IMR-90 (cell line): ENCODE results near the gene NCS1. TPM values are rescaled to one million over a fixed set of nuclear protein-coding genes. Genes with fewer than 3 reads are reported as not detected.

Experiments
- ATAC-seq: fragments of 200-7000 bp; cut with Tn5 transposase; 2 replicates; pipeline ENCODE4 v1.9.1; 2020; ENCODE audit warnings: low read depth, mild to moderate bottlenecking, moderate library complexity
- BruUV-seq: library from RNA; stranded (reverse); fragments of 400-500 nt; replicated peaks from 2 replicates; lab custom pipeline; 2021; lab: Mats Ljungman, UMichigan
- CTCF ChIA-PET: fragments of 300-600 bp; formaldehyde crosslinking; extraction: SDS; loops from one replicate; lab custom pipeline; 2021; ENCODE audit warnings: antibody characterized with exemption; lab: Yijun Ruan, JAX
- POLR2A ChIA-PET: fragments of 300-600 bp; sonication (Branson Sonifier 250); formaldehyde crosslinking; loops from one replicate; lab custom pipeline; 2022; ENCODE audit warnings: antibody characterized with exemption; ENCODE audit not compliant: unreplicated experiment; lab: Charles Lee
- DNase-seq: peaks from one replicate; pipeline ENCODE4 v3.0.0; 2013
- H2AFZ ChIP-seq: replicated peaks from 2 replicates; pipeline ENCODE3; 2013; ENCODE audit warnings: low read length, mild to moderate bottlenecking; ENCODE audit not compliant: poor library complexity
- H2AK5ac ChIP-seq: 2 replicates; pipeline ENCODE4 v1.6.1; 2013; ENCODE audit warnings: low read depth, low read length, inconsistent platforms
- H2AK9ac ChIP-seq: replicated peaks from 2 replicates; pipeline ENCODE3; 2013; ENCODE audit warnings: mild to moderate bottlenecking, low read depth, low read length, moderate library complexity; ENCODE audit not compliant: poor library complexity
- H2BK120ac ChIP-seq: 2 replicates; pipeline ENCODE4 v1.6.1; 2013; ENCODE audit warnings: low read depth, low read length, inconsistent platforms
- H2BK15ac ChIP-seq: 3 replicates; pipeline ENCODE4 v1.6.1; 2013; ENCODE audit warnings: low read depth, low read length, inconsistent platforms
- H2BK20ac ChIP-seq: 2 replicates; pipeline ENCODE4 v1.6.1; 2013; ENCODE audit warnings: low read depth, mild to moderate bottlenecking, inconsistent platforms, low read length, moderate library complexity
- H2BK5ac ChIP-seq: 2 replicates; pipeline ENCODE4 v1.6.1; 2013; ENCODE audit warnings: mild to moderate bottlenecking, low read depth, low read length, inconsistent platforms; ENCODE audit not compliant: poor library complexity, severe bottlenecking
- H3K14ac ChIP-seq: replicated peaks from 2 replicates; pipeline ENCODE4 v1.6.1; 2013; ENCODE audit warnings: low read depth, low read length, inconsistent platforms
- H3K18ac ChIP-seq: 2 replicates; pipeline ENCODE4 v1.6.1; 2013; ENCODE audit warnings: low read depth, low read length, control low read depth
- H3K23ac ChIP-seq: 2 replicates; pipeline ENCODE4 v1.6.1; 2013; ENCODE audit warnings: low read depth, low read length, inconsistent platforms
- H3K27ac ChIP-seq: 2 replicates; pipeline ENCODE4 v1.5.1; 2013; ENCODE audit warnings: mild to moderate bottlenecking, control low read depth, low read length; ENCODE audit not compliant: insufficient read depth
- H3K27me3 ChIP-seq: 2 replicates; pipeline ENCODE4 v1.6.1; 2013; ENCODE audit warnings: low read length; ENCODE audit not compliant: control insufficient read depth, insufficient read depth
- H3K36me3 ChIP-seq: 2 replicates; pipeline ENCODE4 v1.6.1; 2013; ENCODE audit warnings: low read length, mixed read lengths; ENCODE audit not compliant: control insufficient read depth, insufficient read depth
- H3K4ac ChIP-seq: 2 replicates; pipeline ENCODE4 v1.6.1; 2013; ENCODE audit warnings: low read depth, low read length, inconsistent platforms
- H3K4me1 ChIP-seq: 2 replicates; pipeline ENCODE4 v1.6.1; 2013; ENCODE audit warnings: low read length, mixed read lengths; ENCODE audit not compliant: control insufficient read depth, insufficient read depth
- H3K4me2 ChIP-seq: 2 replicates; pipeline ENCODE4 v1.6.1; 2013; ENCODE audit warnings: low read depth, mild to moderate bottlenecking, control low read depth, low read length, moderate library complexity
- H3K4me3 ChIP-seq: 2 replicates; pipeline ENCODE4 v1.5.1; 2013; ENCODE audit warnings: low read depth, mild to moderate bottlenecking, control low read depth, low read length, moderate library complexity; ENCODE audit not compliant: insufficient read depth
- H3K56ac ChIP-seq: 2 replicates; pipeline ENCODE4 v1.6.1; 2013; ENCODE audit warnings: low read length, inconsistent platforms; ENCODE audit not compliant: insufficient read depth; ENCODE audit errors: extremely low read depth
- H3K79me1 ChIP-seq, 2 experiments: 2 replicates each; pipeline ENCODE4 v1.6.1; 2013; ENCODE audit warnings: low read length in 2 of 2, inconsistent platforms in 1 of 2, low read depth in 1 of 2
- H3K9ac ChIP-seq: 2 replicates; pipeline ENCODE4 v1.6.1; 2013; ENCODE audit warnings: low read depth, low read length, control low read depth
- H3K9me1 ChIP-seq: 2 replicates; pipeline ENCODE4 v1.6.1; 2013; ENCODE audit warnings: low read length, inconsistent platforms; ENCODE audit not compliant: insufficient read depth
- H3K9me3 ChIP-seq: 2 replicates; pipeline ENCODE4 v1.6.1; 2013; ENCODE audit warnings: low read length; ENCODE audit not compliant: control insufficient read depth, insufficient read depth
- H4K20me1 ChIP-seq: 2 replicates; pipeline ENCODE4 v1.6.1; 2013; ENCODE audit warnings: low read length, inconsistent platforms; ENCODE audit not compliant: insufficient read depth
- H4K5ac ChIP-seq: 2 replicates; pipeline ENCODE4 v1.6.1; 2013; ENCODE audit warnings: mild to moderate bottlenecking, low read depth, low read length, control low read depth
- H4K8ac ChIP-seq, 2 experiments: 2 replicates each; pipeline ENCODE4 v1.6.1; 2013; ENCODE audit warnings: low read depth in 2 of 2, low read length in 2 of 2, control low read depth in 1 of 2, inconsistent platforms in 1 of 2
- H4K91ac ChIP-seq: 2 replicates; pipeline ENCODE4 v1.6.1; 2013; ENCODE audit warnings: low read depth, low read length, inconsistent platforms; ENCODE audit not compliant: insufficient read depth
- BHLHE40 ChIP-seq: fragments of 150-350 bp; IDR thresholded peaks from 2 replicates; pipeline ENCODE4 v1.6.1; 2016; ENCODE audit warnings: mild to moderate bottlenecking, low read depth, low read length
- CHD1 ChIP-seq: IDR thresholded peaks from 2 replicates; pipeline ENCODE4 v1.6.1; 2012; ENCODE audit warnings: low read depth, low read length, improper control_type of control experiment
- CTCF ChIP-seq: conservative IDR thresholded peaks from 2 replicates; pipeline ENCODE4 v1.5.1; 2012; ENCODE audit warnings: mild to moderate bottlenecking, low read depth, low read length, improper control_type of control experiment
- ELK1 ChIP-seq: fragments of 150-350 bp; IDR thresholded peaks from 2 replicates; pipeline ENCODE4 v1.6.1; 2016; ENCODE audit warnings: low read depth, mild to moderate bottlenecking, low read length, moderate library complexity, borderline replicate concordance
- FOS ChIP-seq: fragments of 150-350 bp; IDR thresholded peaks from 2 replicates; pipeline ENCODE4 v1.6.1; 2016; ENCODE audit warnings: low read depth, low read length
- MAFK ChIP-seq: IDR thresholded peaks from 2 replicates; pipeline ENCODE4 v1.6.1; 2012; ENCODE audit warnings: low read depth, low read length, improper control_type of control experiment
- MAZ ChIP-seq: IDR thresholded peaks from 2 replicates; pipeline ENCODE4 v1.6.1; 2012; ENCODE audit warnings: low read depth, mild to moderate bottlenecking, low read length, improper control_type of control experiment, moderate library complexity, borderline replicate concordance
- MXI1 ChIP-seq: IDR thresholded peaks from 2 replicates; pipeline ENCODE4 v1.6.1; 2012; ENCODE audit warnings: low read depth, mild to moderate bottlenecking, low read length, moderate library complexity, borderline replicate concordance
- NFE2L2 ChIP-seq: fragments of 150-350 bp; IDR thresholded peaks from 2 replicates; pipeline ENCODE4 v1.6.1; 2016; ENCODE audit warnings: low read depth, mild to moderate bottlenecking, low read length
- POLR2A ChIP-seq: IDR thresholded peaks from 2 replicates; pipeline ENCODE4 v1.6.1; 2012; ENCODE audit warnings: mild to moderate bottlenecking, low read depth, low read length
- RAD21 ChIP-seq: IDR thresholded peaks from 2 replicates; pipeline ENCODE4 v1.6.1; 2012; ENCODE audit warnings: low read length, improper control_type of control experiment
- RCOR1 ChIP-seq: IDR thresholded peaks from 2 replicates; pipeline ENCODE4 v1.6.1; 2012; ENCODE audit warnings: mild to moderate bottlenecking, low read length, improper control_type of control experiment; ENCODE audit not compliant: insufficient replicate concordance
- RFX5 ChIP-seq: IDR thresholded peaks from 2 replicates; pipeline ENCODE4 v1.8.0; 2012; ENCODE audit warnings: low read depth, mild to moderate bottlenecking, low read length, moderate library complexity
- USF2 ChIP-seq: fragments of 150-350 bp; IDR thresholded peaks from 2 replicates; pipeline ENCODE4 v1.6.1; 2017; ENCODE audit warnings: mild to moderate bottlenecking, antibody characterized with exemption, low read length, low read depth
- WGBS, 2 experiments: methylation state at CpG; one replicate each; pipeline versions ENCODE4 v1.1.5 to v1.1.7; 2013; ENCODE audit warnings: missing lambda C conversion rate in 2 of 2; ENCODE audit not compliant: insufficient read length in 1 of 2; ENCODE audit errors: extremely low coverage in 2 of 2; 5-methylcytosine and 5-hydroxymethylcytosine counted together
- dilution Hi-C: fragments of 300-500 bp; cut with HindIII; formaldehyde crosslinking; loops from one replicate; pipeline ENCODE4 v1.14.3; 2018; ENCODE audit warnings: low sequenced_read_pairs; ENCODE audit not compliant: unreplicated experiment
- in situ Hi-C: fragments of 300-500 bp; cut with MboI; formaldehyde crosslinking; loops from 3 replicates; pipeline ENCODE4 v1.14.3; 2019; ENCODE audit warnings: low sequenced_read_pairs, inconsistent platforms, mixed read lengths
- intact Hi-C: fragments of 100-400 bp; cut with micrococcal nuclease; formaldehyde crosslinking; loops from 2 replicates; pipeline ENCODE4 v1.10.0; 2022
- polyA plus RNA-seq, 3 experiments: library from polyadenylated mRNA; depleted of rRNA; stranded (reverse); fragments of >200 nt; gene quantifications; 2 replicates each; pipeline ENCODE4 v1.2.3, GENCODE V29; 2012; ENCODE audit warnings: low replicate concordance in 1 of 3
- total RNA-seq: library from RNA; depleted of rRNA; stranded (reverse); fragments of >200 nt; gene quantifications from 2 replicates; pipeline ENCODE4 v1.2.3, GENCODE V29; 2012

Gene NCS1
- total and polyA plus RNA-seq, 2 of the 4 experiments (the other 2 are of a cell fraction): 41.0 to 60.5 TPM

- CTCF ChIA-PET: interaction anchor here (0.7 kb wide), 1 partner anchor 63 kb away, joined by 4 read pairs; no protein-coding TSS in a partner anchor
Observed at GRCh38 chr9:130266236-130267098, 94.3 kb downstream of the NCS1 start.

More at GRCh38 chr9:130266236-130267098, 94.3 kb downstream of the NCS1 start:
- Histone ChIP-seq H2AFZ (no peak overlapping the region), H3K56ac (no peak overlapping the region), H3K36me3 (no peaks in the 10 kb centered on the region), H3K4me3 (no peak overlapping the region), H3K18ac (no peak overlapping the region), H3K9ac (no peak overlapping the region), H4K5ac (no peak overlapping the region), H3K9me3 (peaks cover 3% of the 10 kb centered on the region; the same call in 1 of the 2 replicates), H2BK5ac (no peak overlapping the region), H3K4ac (no peak overlapping the region), H3K9me1 (no peaks in the 10 kb centered on the region), H3K79me1 (no peaks in the 10 kb centered on the region), H3K27me3 (peaks cover 86% of the 10 kb centered on the region), H3K4me2 (no peak overlapping the region), H2AK5ac (no peak overlapping the region), H4K8ac (no peak overlapping the region), H3K4me1 (peaks cover 4% of the 10 kb centered on the region; the same call in 1 of the 2 replicates), H4K20me1 (no peaks in the 10 kb centered on the region), H3K27ac (no peak overlapping the region), H4K91ac (no peak overlapping the region), H3K23ac (no peak overlapping the region), H2BK20ac (no peak overlapping the region), H2AK9ac (no peak overlapping the region), H3K14ac (no peak overlapping the region), H2BK15ac (no peak overlapping the region), H2BK120ac (no peak overlapping the region)
- POLR2A ChIA-PET: no interaction called here
- ATAC-seq (no peak), DNase-seq (no peak)
- intact Hi-C loops (no loop called here), dilution Hi-C loops (no loop called here), in situ Hi-C loops (no loop called here)
- no TSS peak for BruUV-seq
- TF ChIP-seq MAFK: no peak
- no peak for TF ChIP-seq RCOR1
- no peak for TF ChIP-seq BHLHE40
- no peak for TF ChIP-seq MAZ
- no peak for TF ChIP-seq CTCF
- TF ChIP-seq RFX5: no peak
- TF ChIP-seq NFE2L2: no peak
- no peak for TF ChIP-seq FOS
- no peak for TF ChIP-seq RAD21
- TF ChIP-seq USF2: no peak
- TF ChIP-seq CHD1: no peak
- TF ChIP-seq ELK1: no peak
- no peak for TF ChIP-seq POLR2A
- TF ChIP-seq MXI1: no peak
- WGBS, 2 experiments: 31% methylated on average over 9 of the region's 41 CpGs; no CpG with 5 or more reads in 1 of the 2 experiments
